ENCODE results near the gene DNLZ.

The DNLZ gene

GRCh38 chr9:136312009-136312375 is 51.6 kb downstream of the DNLZ start:
- TF ChIP-seq CTCF (conservative IDR thresholded peaks at IDR 0.05; ENCODE audit: control insufficient read depth, insufficient read depth, low read depth, low read length): no peak
- no peak for DNase-seq (ENCODE audit: low read depth)
- no peak overlapping the region for H3K4me3 ChIP-seq (ENCODE audit: control insufficient read depth, low read depth, low read length)

- DNase-seq (ENCODE audit: low read depth): no peak
- TF ChIP-seq CTCF (conservative IDR thresholded peaks at IDR 0.05; ENCODE audit: control insufficient read depth, insufficient read depth, low read depth, low read length): no peak
- no peak overlapping the region for H3K4me3 ChIP-seq (ENCODE audit: control insufficient read depth, low read depth, low read length)
Observed at GRCh38 chr9:136311051-136312008, 52.2 kb downstream of the DNLZ start.

GRCh38 chr9:136310273-136311030 is 53.1 kb downstream of the DNLZ start:
- TF ChIP-seq CTCF (conservative IDR thresholded peaks at IDR 0.05; ENCODE audit: control insufficient read depth, insufficient read depth, low read depth, low read length): no peak
- no peak for DNase-seq (ENCODE audit: low read depth)
- H3K4me3 ChIP-seq (ENCODE audit: control insufficient read depth, low read depth, low read length): no peak overlapping the region

- no peak overlapping the region for H3K4me3 ChIP-seq (ENCODE audit: control insufficient read depth, low read depth, low read length)
- DNase-seq (ENCODE audit: low read depth): no peak
- no peak for TF ChIP-seq CTCF (conservative IDR thresholded peaks at IDR 0.05; ENCODE audit: control insufficient read depth, insufficient read depth, low read depth, low read length)
Observed at GRCh38 chr9:136309806-136310220, 53.7 kb downstream of the DNLZ start.
